Activated T-cell treated with anti-CD3 and anti-CD28 coated beads, Interleukin-2, amount 50 U/mL, for 1 hour (primary cell): ENCODE data around the gene EXOC7.

Experiments
- DNase-seq: peaks from one replicate; pipeline ENCODE4 v3.0.0-alpha.2; 2020

Gene EXOC7

DNA sequence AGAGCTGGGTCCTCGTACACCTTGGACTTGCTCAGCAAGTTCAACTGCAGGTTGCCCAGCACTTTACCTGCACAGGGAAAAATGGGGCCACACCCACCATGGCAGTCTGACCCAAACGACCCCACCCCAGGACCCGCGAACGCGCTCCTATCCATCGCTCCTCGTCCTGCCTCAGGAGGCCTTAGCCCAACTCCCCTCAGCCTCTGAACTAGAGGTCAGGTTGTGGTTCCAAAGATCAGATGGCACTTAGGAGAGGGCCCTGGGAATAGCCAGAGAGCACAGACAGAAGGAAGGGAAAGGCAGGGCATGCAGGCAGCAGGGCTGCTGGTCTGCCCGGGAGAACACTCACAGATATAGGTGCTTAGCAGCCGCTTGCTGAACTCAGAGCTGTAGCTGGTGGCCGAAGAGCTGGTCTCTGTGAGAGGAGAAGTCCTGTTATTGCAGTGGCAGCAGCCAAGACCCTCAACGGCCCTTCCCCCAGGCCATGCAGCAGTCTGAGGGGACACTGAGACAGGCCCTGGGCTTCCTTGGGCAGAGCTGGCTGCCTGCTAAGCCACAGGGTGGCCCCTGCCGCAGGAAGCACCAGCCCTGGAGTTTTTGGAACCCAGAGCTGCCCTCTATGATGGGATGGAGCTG, 17.7 kb downstream of the EXOC7 start:
- no peak for DNase-seq

GRCh38 chr17:76085066-76085730, 18.4 kb downstream of the EXOC7 start:
- no peak for DNase-seq

GRCh38 chr17:76083536-76084182, 19.9 kb downstream of the EXOC7 start:
- DNase-seq = no peak

DNA sequence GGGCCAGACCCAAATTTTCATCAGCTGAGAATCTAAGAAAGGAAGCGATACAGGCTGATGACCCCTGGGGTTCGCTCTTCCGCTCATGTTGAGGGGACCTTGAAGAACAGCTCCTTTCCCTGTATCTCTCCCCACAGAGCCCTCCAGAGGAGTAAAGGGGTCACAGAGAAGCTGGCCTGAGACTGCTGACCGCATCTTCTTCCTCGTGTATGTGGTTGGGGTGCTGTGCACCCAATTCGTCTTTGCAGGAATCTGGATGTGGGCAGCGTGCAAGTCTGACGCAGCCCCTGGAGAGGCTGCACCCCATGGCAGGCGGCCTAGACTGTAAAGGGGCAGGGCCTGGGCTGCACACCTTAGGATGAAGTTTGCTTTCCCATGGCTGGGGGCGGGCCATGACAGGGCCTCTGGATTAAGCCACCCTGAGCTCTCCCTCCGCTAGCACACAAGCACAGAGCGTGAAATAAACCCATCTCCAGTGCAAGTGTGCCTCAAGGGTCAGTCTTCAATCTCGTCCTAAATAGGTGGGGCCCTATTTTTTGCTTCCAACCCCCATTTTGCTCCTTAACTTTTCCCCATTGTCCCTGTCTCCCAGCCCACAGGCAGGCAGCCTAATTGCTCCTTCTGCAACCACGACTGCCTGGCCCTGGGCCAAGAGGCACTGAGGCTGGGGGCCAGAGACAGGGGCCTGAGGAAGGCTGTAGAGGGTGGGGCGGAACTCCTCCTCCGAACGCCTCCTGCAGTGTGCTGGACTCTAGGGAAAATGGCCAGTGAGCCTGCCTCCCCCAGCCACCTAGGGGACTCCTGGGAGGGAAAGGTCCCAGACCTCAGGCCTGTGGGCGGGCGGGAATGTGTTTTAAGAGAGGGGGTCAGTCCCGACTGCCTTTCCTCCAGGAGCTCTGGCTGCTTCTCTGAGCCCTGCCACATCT, 21.0 kb downstream of the EXOC7 start:
- no peak for DNase-seq

- no peak for DNase-seq
Observed at GRCh38 chr17:76081295-76082210, 22.0 kb downstream of the EXOC7 start.

GRCh38 chr17:76080768-76081287, 22.8 kb downstream of the EXOC7 start:
- peak; percentile 12 for DNase-seq

DNA sequence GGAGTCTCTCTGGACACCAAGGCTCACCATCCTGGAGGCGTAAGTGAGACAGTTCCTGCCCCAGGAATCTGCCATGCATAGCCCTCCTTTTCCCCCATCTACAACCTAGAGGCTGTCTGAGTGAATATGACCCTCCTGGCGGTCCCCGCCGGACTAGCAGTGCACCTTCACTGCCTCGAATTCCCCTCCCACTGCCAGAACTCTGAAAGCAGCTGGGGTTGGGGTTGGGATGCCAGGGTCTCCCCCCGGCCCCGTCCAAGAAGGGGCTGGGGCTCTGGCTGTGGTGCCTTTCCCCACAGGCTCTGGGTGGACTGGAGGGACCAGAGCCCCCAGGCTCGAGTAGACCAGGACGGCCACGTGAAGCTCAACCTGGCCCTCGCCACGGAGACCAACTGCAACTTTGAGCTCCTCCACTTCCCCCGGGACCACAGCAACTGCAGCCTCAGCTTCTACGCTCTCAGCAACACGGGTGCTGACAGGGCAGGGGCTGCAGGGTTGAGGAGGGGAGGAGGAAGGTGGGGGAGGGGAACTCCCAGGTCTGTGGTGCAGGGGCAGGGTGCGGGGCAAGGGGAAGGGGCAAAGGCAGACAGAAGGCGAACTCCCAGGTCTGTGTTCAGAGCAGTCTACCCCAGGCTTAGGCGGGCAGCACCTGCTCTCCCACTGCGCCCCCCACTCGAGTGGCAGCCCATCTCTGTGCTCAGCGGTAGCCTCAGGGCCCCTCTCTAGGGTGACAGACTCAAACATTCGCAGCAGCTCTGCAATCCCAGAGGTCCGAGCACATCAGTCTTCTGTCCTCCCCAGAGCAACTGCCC, 23.4 kb downstream of the EXOC7 start:
- peak; percentile 43 for DNase-seq

GRCh38 chr17:76079535-76079955, 24.0 kb downstream of the EXOC7 start:
- DNase-seq = peak; percentile 21

- DNase-seq = peak; percentile 16
Observed at GRCh38 chr17:76078860-76079534, 24.6 kb downstream of the EXOC7 start, which contains the start of gene ZACN. Gene ZACN (plus strand): TSS chr17:76079182. CDS start chr17:76079265, 83 bp downstream.

GRCh38 chr17:76078370-76078769, 25.2 kb downstream of the EXOC7 start:
- DNase-seq = peak; percentile 12

- DNase-seq = no peak
Observed at GRCh38 chr17:76077584-76078110, 25.9 kb downstream of the EXOC7 start.

GRCh38 chr17:76076765-76077583, 26.6 kb downstream of the EXOC7 start:
- peak; percentile 51 for DNase-seq

DNA sequence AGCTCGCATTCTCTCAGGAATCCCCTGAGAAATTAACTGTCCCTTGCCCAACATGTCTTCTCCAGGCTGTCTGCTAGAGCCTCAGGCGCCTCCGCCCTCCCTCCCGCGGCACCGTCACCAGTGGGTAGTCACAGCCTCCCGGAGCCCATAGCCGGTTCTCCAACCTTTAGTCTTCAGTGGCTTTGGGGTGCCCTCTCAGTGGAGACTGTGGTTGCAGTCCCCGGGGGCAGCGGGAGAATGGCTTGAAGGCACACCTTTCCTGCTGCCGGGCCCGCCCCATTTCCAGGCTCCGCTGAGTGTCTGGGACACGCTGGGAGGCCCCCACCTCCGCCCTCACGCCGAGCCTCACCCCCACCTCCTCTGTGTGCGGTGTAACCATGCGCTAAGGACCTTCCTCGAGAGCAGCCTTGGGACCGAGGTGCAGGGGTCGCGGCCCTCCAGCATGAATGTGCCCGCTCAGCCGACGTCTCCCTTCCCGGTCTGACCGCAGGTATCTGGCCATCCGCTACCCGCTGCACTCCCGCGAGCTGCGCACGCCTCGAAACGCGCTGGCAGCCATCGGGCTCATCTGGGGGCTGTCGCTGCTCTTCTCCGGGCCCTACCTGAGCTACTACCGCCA, 27.3 kb downstream of the EXOC7 start:
- DNase-seq = peak; percentile 33

GRCh38 chr17:76075364-76076145, 28.0 kb downstream of the EXOC7 start:
- DNase-seq = peak; percentile 36

- no peak for DNase-seq
Observed at GRCh38 chr17:76074390-76075363, 28.9 kb downstream of the EXOC7 start, which contains the start of gene GALR2. Gene GALR2 (plus strand): TSS chr17:76074781. CDS start chr17:76074884, 103 bp downstream.
